Esophagus squamous epithelium (tissue), 4 donors: ENCODE results near the gene SNX32.

Experiments
- CTCF ChIP-seq, 6 experiments: fragments of 450-650 bp in 4 of 6; fragments of 200-600 bp in 2 of 6; sonication (generic) in 2 of 6; IDR thresholded peaks; one replicate each; pipeline ENCODE4 v1.5.1; 2016 to 2019; ENCODE audit warnings: antibody characterized with exemption in 6 of 6, mild to moderate bottlenecking in 4 of 6, moderate library complexity in 4 of 6
- POLR2A ChIP-seq, 4 donors: fragments of 450-650 bp; IDR thresholded peaks; one replicate each; pipeline ENCODE4 v1.6.1; 2017; ENCODE audit warnings: antibody characterized with exemption in 4 of 4, mild to moderate bottlenecking in 4 of 4, moderate library complexity in 3 of 4

GRCh38 chr11:65793625-65794400 is 40.0 kb upstream of the SNX32 start:
- TF ChIP-seq CTCF (IDR thresholded peaks at IDR 0.05) = no peak
- no peak for TF ChIP-seq POLR2A (IDR thresholded peaks at IDR 0.05)
